HepG2 (cell line): ENCODE data around the gene FAT1. TPM values are rescaled to one million over a fixed set of nuclear protein-coding genes. Genes with fewer than 3 reads are reported as not detected.
A peak's percentile ranks its signal among the peaks of the same experiment; 100 is the strongest.

ENCODE experiments used
- HNRNPLL ChIP-seq: fragments of 200-400 bp; formaldehyde crosslinking; IDR thresholded peaks from 2 replicates; pipeline ENCODE4 v1.6.1; 2017; ENCODE audit warnings: mild to moderate bottlenecking, low read depth, low read length; ENCODE audit not compliant: poor library complexity, severe bottlenecking
- MEIS2 ChIP-seq: sonication (generic); formaldehyde crosslinking; IDR thresholded peaks from 2 replicates; pipeline ENCODE4 v1.9.0; 2021; ENCODE audit warnings: mild to moderate bottlenecking, missing genetic modification reagents
- RARA ChIP-seq: IDR thresholded peaks from 2 replicates; pipeline ENCODE4 v1.6.1; 2016; ENCODE audit warnings: missing genetic modification reagents, missing compliant biosample characterization
- SETDB1 ChIP-seq: sonication (generic); formaldehyde crosslinking; IDR thresholded peaks from 2 replicates; pipeline ENCODE4 v1.5.1; 2020; ENCODE audit warnings: missing genetic modification reagents, mild to moderate bottlenecking, borderline replicate concordance
- STAG1 ChIP-seq: sonication (generic); formaldehyde crosslinking; IDR thresholded peaks from 2 replicates; pipeline ENCODE4 v1.4.0; 2020; ENCODE audit warnings: missing genetic modification reagents
- TEAD2 ChIP-seq: sonication (generic); formaldehyde crosslinking; IDR thresholded peaks from 2 replicates; pipeline ENCODE4 v1.9.0; 2021; ENCODE audit warnings: missing genetic modification reagents
- ZNF660 ChIP-seq: sonication (generic); formaldehyde crosslinking; IDR thresholded peaks from 2 replicates; pipeline ENCODE4 v1.5.1; 2020; ENCODE audit warnings: mild to moderate bottlenecking, low read depth, missing genetic modification reagents, borderline replicate concordance
- ZNF768 ChIP-seq: sonication (generic); formaldehyde crosslinking; IDR thresholded peaks from 2 replicates; pipeline ENCODE4 v1.4.0; 2020; ENCODE audit warnings: missing genetic modification reagents
- ZNF775 ChIP-seq: sonication (generic); formaldehyde crosslinking; IDR thresholded peaks from 2 replicates; pipeline ENCODE4 v1.4.0; 2020; ENCODE audit warnings: missing genetic modification reagents, mild to moderate bottlenecking, moderate library complexity, borderline replicate concordance
- polyA plus RNA-seq, 8 experiments: library from polyadenylated mRNA; depleted of rRNA in 3 of 8; stranded (reverse) in 7 of 8; unstranded in 1 of 8; fragments of >200 nt; fragmentation: Illumina TruSeq in 4 of 8; extraction: Trizol in 4 of 8; gene quantifications; 2 replicates each; pipeline versions ENCODE4 v1.2.1 to v1.2.3, GENCODE V29; 2011 to 2016; ENCODE audit warnings: low read depth in 4 of 8, missing spikeins in 1 of 8, mixed read lengths in 1 of 8; ENCODE audit not compliant: insufficient read depth in 1 of 8
- total RNA-seq, 5 experiments: library from RNA; depleted of rRNA; stranded (reverse); fragments of >200 nt; fragmentation: Illumina TruSeq; extraction: Trizol; gene quantifications; 2 replicates each; pipeline ENCODE4 v1.2.3, GENCODE V29; 2016; ENCODE audit warnings: low read depth in 1 of 5
- TF ChIP-seq, protein P1 (sequence below): sonication (generic); formaldehyde crosslinking; IDR thresholded peaks from 2 replicates; pipeline ENCODE4 v1.4.0; 2020; ENCODE audit warnings: missing genetic modification reagents
- TF ChIP-seq, protein P2 (sequence below): sonication (generic); formaldehyde crosslinking; IDR thresholded peaks from 2 replicates; pipeline ENCODE4 v1.5.1; 2020; ENCODE audit warnings: missing genetic modification reagents, mild to moderate bottlenecking, borderline replicate concordance
- TF ChIP-seq, protein P3 (sequence below): sonication (generic); formaldehyde crosslinking; IDR thresholded peaks from 2 replicates; pipeline ENCODE4 v1.4.0; 2020; ENCODE audit warnings: missing genetic modification reagents, borderline replicate concordance
- TF ChIP-seq, protein P4 (sequence below): sonication (generic); formaldehyde crosslinking; IDR thresholded peaks from 2 replicates; pipeline ENCODE4 v1.5.1; 2020; ENCODE audit warnings: mild to moderate bottlenecking, missing genetic modification reagents, moderate library complexity

The FAT1 gene
- total and polyA plus RNA-seq, 2 of the 13 experiments (the other 11 are each of a cell fraction or from before 2014, with no cell fraction given) = 185 to 216 TPM

DNA sequence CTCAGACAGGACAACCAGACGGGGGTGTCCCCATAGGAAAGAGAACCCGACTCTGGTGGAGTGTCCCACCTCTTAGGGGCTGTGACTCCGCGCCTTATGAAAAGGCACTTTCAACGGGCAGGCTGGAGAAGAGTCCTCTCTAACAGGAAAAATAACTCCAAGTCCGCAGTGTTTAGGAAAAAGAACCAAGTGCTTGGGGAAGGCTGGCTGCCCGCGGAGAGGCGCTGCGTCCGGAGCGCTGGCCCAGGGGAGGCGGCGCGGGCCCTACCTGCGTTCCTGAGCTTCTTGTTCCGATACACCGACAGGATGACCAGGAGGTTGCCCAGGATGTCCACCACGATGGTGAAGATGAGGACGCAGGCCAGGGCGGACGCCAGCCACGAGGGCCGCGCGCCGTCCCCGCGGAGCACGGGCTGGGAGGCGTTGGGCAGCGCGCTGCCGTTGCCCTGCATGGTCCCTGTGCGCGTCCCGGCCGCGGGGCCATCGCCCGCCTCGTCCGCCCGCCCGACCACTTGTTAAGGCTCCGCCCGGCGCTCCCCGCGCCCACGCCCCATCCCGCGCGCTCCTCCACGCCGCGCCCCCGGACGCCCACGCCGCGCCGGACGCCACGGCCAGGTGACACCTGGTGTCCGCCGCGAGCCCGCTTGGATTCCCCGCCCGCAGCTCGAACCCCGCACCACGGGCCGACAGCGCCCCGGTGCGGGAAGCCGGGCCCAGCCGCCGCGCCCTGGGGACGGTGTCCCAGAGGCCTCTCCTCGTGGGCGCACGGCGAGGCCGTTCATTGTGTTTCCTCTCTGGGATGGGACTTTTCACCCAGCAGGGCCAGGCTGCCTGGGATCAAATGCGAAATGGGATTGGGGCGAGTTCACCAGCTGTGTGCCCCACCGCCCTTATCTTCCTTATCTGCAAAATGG lies 168.5 kb downstream of the FAT1 start, which contains the start of gene MTNR1A (continued):
- TF ChIP-seq, protein P1, sequence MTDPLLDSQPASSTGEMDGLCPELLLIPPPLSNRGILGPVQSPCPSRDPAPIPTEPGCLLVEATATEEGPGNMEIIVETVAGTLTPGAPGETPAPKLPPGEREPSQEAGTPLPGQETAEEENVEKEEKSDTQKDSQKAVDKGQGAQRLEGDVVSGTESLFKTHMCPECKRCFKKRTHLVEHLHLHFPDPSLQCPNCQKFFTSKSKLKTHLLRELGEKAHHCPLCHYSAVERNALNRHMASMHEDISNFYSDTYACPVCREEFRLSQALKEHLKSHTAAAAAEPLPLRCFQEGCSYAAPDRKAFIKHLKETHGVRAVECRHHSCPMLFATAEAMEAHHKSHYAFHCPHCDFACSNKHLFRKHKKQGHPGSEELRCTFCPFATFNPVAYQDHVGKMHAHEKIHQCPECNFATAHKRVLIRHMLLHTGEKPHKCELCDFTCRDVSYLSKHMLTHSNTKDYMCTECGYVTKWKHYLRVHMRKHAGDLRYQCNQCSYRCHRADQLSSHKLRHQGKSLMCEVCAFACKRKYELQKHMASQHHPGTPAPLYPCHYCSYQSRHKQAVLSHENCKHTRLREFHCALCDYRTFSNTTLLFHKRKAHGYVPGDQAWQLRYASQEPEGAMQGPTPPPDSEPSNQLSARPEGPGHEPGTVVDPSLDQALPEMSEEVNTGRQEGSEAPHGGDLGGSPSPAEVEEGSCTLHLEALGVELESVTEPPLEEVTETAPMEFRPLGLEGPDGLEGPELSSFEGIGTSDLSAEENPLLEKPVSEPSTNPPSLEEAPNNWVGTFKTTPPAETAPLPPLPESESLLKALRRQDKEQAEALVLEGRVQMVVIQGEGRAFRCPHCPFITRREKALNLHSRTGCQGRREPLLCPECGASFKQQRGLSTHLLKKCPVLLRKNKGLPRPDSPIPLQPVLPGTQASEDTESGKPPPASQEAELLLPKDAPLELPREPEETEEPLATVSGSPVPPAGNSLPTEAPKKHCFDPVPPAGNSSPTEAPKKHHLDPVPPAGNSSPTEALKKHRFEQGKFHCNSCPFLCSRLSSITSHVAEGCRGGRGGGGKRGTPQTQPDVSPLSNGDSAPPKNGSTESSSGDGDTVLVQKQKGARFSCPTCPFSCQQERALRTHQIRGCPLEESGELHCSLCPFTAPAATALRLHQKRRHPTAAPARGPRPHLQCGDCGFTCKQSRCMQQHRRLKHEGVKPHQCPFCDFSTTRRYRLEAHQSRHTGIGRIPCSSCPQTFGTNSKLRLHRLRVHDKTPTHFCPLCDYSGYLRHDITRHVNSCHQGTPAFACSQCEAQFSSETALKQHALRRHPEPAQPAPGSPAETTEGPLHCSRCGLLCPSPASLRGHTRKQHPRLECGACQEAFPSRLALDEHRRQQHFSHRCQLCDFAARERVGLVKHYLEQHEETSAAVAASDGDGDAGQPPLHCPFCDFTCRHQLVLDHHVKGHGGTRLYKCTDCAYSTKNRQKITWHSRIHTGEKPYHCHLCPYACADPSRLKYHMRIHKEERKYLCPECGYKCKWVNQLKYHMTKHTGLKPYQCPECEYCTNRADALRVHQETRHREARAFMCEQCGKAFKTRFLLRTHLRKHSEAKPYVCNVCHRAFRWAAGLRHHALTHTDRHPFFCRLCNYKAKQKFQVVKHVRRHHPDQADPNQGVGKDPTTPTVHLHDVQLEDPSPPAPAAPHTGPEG (CRISPR knock-in tag) = peak; percentile 58; the same call in 1 of the 2 replicates
- TF ChIP-seq RARA (CRISPR knock-in tag) (no peak), TEAD2 (CRISPR knock-in tag) (no peak), ZNF660 (no peak), ZNF768 (no peak; the same call in 1 of the 2 replicates), MEIS2 (0 out of 2 replicates have a peak, but pooled peaks have one; percentile 53), STAG1 (peak; percentile 61), HNRNPLL (peak; percentile 71), ZNF775 (CRISPR knock-in tag) (no peak), SETDB1 (CRISPR knock-in tag) (no peak)
- TF ChIP-seq, protein P2, sequence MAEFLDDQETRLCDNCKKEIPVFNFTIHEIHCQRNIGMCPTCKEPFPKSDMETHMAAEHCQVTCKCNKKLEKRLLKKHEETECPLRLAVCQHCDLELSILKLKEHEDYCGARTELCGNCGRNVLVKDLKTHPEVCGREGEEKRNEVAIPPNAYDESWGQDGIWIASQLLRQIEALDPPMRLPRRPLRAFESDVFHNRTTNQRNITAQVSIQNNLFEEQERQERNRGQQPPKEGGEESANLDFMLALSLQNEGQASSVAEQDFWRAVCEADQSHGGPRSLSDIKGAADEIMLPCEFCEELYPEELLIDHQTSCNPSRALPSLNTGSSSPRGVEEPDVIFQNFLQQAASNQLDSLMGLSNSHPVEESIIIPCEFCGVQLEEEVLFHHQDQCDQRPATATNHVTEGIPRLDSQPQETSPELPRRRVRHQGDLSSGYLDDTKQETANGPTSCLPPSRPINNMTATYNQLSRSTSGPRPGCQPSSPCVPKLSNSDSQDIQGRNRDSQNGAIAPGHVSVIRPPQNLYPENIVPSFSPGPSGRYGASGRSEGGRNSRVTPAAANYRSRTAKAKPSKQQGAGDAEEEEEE (CRISPR knock-in tag) = no peak
- TF ChIP-seq, protein P3, sequence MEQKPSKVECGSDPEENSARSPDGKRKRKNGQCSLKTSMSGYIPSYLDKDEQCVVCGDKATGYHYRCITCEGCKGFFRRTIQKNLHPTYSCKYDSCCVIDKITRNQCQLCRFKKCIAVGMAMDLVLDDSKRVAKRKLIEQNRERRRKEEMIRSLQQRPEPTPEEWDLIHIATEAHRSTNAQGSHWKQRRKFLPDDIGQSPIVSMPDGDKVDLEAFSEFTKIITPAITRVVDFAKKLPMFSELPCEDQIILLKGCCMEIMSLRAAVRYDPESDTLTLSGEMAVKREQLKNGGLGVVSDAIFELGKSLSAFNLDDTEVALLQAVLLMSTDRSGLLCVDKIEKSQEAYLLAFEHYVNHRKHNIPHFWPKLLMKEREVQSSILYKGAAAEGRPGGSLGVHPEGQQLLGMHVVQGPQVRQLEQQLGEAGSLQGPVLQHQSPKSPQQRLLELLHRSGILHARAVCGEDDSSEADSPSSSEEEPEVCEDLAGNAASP (CRISPR knock-in tag) = no peak
- TF ChIP-seq, protein P4, sequence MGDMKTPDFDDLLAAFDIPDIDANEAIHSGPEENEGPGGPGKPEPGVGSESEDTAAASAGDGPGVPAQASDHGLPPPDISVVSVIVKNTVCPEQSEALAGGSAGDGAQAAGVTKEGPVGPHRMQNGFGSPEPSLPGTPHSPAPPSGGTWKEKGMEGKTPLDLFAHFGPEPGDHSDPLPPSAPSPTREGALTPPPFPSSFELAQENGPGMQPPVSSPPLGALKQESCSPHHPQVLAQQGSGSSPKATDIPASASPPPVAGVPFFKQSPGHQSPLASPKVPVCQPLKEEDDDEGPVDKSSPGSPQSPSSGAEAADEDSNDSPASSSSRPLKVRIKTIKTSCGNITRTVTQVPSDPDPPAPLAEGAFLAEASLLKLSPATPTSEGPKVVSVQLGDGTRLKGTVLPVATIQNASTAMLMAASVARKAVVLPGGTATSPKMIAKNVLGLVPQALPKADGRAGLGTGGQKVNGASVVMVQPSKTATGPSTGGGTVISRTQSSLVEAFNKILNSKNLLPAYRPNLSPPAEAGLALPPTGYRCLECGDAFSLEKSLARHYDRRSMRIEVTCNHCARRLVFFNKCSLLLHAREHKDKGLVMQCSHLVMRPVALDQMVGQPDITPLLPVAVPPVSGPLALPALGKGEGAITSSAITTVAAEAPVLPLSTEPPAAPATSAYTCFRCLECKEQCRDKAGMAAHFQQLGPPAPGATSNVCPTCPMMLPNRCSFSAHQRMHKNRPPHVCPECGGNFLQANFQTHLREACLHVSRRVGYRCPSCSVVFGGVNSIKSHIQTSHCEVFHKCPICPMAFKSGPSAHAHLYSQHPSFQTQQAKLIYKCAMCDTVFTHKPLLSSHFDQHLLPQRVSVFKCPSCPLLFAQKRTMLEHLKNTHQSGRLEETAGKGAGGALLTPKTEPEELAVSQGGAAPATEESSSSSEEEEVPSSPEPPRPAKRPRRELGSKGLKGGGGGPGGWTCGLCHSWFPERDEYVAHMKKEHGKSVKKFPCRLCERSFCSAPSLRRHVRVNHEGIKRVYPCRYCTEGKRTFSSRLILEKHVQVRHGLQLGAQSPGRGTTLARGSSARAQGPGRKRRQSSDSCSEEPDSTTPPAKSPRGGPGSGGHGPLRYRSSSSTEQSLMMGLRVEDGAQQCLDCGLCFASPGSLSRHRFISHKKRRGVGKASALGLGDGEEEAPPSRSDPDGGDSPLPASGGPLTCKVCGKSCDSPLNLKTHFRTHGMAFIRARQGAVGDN (CRISPR knock-in tag) = peak; percentile 51
